Erythroblast (primary cell): ENCODE measurements around the gene SDHB.

ENCODE experiments used
- DNase-seq, 2 experiments: peaks; one replicate each; lab custom pipeline; 2025; lab: John Stamatoyannopoulos, UW
- GATA1 ChIP-seq: IDR thresholded peaks from 2 replicates; pipeline ENCODE4 v1.6.1; 2011; ENCODE audit warnings: low read depth, mild to moderate bottlenecking, control low read depth, low read length, moderate library complexity
- POLR2A ChIP-seq: IDR thresholded peaks from 2 replicates; pipeline ENCODE4 v1.6.1; 2011; ENCODE audit warnings: mild to moderate bottlenecking, low read length

The SDHB gene

DNA sequence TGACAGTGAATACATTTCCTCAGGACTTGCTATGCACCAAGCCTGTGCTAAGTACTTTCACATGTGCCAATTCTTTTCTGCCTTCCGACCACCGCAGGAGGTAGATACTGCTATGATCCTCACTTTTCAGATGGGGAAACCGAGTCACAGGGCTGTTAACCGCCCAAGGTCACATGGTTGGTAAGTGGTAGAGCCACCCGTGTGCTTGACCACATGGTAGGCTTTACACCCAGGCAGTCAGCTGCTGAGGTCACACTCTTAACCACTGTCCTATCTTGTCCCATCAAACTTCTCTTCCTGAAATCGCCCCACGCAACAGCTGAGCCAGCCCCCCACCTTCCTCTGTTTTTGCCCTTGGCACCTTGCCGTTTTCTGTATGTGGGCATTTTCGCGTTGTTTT is 31.0 kb upstream of the SDHB start:
- no peak for DNase-seq
- TF ChIP-seq GATA1 (no peak), POLR2A (no peak)

DNA sequence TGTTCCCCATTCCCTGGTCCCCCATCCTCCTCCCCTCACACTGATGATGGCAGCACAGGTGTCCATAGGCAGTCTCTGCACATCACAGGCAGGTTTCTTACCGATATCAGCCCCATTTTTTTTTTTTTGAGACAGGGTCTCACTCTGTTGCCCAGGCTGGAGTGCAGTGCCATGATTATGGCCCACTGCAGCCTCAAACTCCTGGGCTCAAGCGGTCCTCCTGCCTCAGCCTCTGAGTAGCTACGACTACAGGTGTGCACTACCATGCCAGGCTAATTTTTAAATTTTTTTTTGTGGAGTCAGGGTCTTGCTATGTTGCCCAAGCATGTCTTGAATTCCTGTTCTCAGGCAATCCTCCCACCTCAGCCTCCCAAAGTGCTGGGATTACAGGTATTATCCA is 28.9 kb upstream of the SDHB start:
- DNase-seq = no peak
- TF ChIP-seq GATA1 (no peak), POLR2A (no peak)

DNA sequence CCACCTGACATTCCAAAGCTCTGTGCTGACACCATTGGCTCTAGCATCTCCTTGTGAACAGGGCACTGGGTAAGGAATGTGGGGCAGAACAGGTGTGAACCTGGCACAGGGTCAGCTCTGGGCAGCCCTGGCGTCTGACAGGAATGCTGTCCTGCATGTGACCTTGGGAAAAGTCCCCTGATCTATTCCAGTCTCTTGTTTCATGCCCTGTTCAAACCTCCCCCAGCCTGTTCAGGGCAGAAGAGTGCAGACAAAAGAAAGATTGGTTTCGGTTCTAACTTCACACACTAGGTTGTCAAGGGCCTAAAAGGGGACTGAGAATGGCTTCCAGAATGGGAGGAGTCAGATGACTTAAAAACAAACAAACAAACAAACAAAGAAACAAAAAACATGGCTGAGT is 27.6 kb upstream of the SDHB start:
- no peak for TF ChIP-seq POLR2A
- no peak for TF ChIP-seq GATA1
- DNase-seq = no peak

DNA sequence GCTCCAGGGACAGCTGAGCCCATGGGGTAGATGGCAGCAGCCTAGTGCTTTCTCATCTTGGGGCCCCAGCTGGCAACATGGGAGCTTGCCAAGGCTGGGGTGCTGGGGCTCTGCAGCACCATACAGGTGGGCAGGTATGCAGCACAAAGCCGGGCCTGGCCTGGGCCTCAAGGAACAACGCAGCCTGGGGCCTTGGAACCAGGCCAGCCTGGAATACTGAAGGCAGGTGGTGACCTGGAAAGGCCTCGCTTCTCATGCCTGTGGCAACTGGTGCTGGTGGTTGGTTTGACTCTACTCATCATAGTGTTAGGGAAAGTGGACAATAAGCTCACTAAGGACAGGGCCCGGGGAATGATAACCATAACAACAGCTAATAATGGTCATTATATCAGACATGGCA is 27.0 kb upstream of the SDHB start:
- TF ChIP-seq POLR2A = no peak
- no peak for TF ChIP-seq GATA1

DNA sequence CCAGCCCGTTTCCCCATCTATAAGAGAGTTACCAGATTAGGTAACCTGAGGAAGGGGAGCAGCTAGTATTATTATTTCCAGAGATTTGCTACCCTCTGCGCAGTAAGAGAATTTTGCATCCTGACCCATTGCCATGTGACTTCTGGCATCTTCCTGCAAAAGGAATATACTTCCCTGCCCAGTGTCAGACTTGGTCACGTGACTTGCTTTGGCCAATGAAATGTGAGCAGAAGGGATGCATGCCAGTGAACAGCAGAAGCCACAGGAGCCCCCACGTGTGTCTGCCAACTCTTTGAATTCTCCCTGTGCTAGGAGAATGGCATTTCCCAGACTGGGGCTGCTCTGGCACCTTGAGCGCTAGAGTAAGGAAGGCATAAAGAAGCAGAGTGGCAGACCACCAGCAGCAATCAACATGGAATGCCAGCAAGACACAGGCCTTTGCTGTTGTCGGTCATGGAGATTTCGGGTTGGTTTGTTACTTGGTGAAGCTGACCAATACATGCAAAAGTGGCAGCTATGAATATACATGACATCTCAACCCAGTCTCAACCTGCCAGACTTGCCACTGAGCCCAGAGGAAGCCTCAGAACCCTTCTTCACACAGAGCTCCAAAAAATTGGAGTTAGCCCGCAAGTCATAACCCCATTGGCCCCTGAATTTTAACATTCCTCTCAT is 26.4 kb upstream of the SDHB start:
- no peak for DNase-seq
- TF ChIP-seq GATA1 = no peak
- no peak for TF ChIP-seq POLR2A

More for the DNA sequence above, 27.0 kb upstream of the SDHB start:
- no peak for DNase-seq

DNA sequence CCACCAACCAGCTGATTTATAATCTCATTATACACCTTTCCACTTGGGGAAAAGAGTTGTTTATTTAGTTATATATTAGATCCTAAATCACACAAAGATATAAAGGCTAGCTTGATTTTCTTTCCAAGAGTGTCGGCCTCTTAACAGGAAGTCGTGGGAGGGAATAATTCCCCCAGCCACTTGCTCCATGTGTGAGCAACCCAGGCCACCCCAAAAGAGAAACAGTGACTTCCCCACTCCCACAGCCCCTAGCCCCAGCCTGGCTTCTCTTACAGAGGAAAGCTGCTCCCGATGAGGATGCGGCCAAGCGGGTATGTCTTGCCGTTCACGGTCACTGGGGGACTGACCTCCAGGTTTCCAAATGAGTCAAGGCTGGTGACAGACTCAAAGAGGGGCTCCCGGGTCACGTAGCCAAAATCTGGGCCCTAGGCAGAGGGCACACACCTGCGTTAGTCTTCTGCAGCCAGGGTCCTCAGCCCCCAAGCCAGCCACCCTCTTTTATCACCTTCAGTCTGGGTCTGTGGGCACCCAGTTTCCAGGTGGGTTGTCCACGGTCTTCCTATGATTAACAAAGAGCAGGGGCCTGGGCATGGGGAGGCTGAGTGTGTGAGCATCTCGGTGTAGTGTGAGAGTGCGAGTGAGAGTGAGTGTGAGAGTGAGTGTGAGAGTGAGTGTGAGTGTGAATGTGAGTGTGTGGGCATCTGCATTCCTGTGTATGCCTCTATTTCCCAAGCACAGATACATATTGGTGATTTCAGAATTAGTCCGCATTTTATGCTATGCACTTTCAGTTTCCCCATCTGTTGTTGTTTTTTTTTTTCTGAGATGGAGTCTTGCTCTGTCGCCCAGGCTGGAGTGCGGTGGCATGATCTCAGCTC is 25.4 kb upstream of the SDHB start:
- no peak for TF ChIP-seq GATA1
- TF ChIP-seq POLR2A = no peak
- DNase-seq = no peak

DNA sequence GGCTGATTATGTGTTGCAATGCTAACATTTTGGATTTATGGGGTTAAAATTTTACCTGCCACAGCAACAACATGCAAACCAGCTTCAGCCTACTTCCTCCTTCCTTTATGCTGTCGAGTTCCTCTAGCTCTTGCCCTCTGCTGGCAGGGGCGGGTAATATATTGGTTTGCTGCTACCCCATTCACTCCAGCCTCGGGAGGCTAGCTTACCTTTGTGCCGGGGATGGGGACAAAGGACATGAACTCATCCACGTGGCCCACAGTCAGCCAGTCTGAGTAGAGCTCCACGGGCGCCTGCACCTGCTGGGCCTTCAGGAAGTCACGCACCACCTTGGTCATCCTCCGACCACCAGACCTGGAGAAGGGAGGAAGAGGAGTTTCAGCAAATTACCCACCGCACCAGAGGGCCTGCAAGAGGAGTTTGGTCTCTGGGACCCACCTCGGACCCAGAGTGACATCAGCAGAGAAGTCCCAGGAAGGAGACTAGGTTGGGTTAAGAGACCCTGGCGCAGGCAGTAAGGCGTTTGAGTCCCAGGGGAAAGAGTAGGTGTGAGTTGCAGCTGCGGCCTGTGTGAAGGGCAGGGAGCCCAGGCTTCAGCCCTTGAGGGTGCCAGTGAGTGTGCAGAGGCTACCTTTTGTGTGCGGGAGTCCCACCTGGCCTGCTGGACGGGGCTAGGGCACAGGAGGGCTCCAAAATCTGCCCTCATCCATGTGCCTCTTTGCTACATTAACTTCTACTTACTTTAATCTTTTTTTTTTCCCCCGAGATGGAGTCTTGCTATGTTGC is 21.8 kb upstream of the SDHB start:
- peak; percentile 14 to 16 for DNase-seq

DNA sequence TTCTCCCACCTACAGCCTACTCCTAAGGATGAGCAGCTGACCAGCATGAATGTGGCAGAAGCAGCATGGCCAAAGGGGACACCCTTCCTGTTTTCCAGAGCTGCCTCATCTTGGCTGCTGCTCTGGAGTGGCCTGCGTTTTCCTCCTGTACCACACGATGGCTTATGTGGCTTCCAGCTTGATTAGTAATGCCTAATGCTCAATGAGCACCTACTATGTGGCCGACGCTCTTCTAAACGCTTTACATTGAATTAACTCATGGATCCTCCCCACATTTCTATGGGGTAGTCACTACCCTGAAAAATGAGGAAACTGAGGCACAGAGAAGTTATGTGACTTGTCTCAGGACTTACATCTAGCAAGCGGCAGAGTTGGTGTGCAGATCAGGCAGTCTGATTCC is 18.0 kb upstream of the SDHB start:
- no peak for TF ChIP-seq GATA1
- no peak for TF ChIP-seq POLR2A
- no peak for DNase-seq

More for the DNA sequence above, 21.8 kb upstream of the SDHB start:
- TF ChIP-seq POLR2A = no peak
- no peak for TF ChIP-seq GATA1

DNA sequence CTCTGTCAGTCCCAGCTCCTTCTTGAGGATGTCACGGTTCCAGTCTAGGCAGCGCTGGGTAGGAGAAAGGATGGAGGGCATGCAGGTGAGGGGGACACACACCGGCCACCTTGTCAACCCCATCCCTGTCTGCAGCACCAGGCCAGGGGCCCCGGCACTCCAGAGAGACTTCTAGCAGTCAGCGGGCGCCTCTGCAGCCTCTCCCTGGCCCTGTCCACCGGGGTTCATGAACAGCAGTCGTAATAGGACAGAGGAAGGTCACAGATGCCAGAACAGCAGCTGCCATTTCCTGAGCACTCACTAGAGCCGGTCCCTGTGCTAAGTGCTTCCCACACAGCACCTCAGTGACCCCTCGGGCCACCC is 16.3 kb upstream of the SDHB start:
- DNase-seq = no peak
- no peak for TF ChIP-seq POLR2A
- no peak for TF ChIP-seq GATA1

DNA sequence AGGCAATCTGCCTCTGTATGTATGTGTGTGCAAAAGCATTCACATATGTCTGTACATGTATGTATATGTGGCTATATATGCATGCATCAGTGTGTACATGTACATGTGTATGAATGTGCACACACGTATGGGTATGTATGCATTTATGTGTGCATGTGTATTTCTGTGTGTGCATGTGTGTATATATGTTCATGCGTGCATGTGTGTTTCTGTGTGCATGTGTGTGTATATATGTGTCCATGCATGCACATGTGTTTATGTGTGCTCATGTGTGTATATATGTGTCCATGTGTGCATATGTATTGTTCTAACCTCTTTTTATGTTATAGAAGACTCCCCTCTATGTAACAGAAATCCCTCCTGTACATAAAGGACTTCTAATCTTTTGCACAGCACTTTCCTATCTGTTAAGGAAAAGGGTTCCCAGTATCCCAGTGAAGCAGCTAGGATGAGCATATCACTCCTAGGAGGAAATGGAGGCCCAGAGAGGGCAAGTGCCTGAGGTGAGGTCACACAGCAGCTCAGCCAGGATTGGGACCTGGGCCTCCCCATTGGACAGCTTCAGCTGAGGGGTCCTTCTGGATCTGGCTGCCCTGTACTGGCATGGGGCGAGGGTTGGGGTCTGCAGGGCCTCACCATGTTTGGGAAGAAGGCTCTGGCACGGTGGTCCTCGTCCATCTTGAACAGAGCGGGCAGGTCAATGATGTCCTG is 15.8 kb upstream of the SDHB start:
- DNase-seq = no peak
- TF ChIP-seq POLR2A (no peak), GATA1 (no peak)

DNA sequence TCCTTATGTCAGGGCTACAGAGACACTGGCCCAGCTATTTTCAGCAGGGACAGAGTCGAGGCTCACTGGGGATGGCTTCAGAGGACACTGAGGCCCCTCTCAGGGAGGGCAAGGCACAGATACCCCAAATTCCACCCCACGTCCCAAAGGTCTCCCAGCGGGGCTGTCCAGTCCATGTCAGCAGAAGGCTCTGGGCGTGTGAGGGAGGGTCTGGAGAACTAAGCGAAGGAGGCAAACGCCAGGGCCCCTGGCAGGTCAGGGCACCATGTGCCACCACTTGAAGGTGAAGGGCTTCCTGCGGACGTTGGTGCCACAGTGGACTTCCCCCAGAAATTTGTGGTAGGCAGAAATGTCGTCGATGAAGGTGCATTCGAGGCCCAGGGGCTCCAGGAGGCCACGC is 15.0 kb upstream of the SDHB start:
- TF ChIP-seq POLR2A (no peak), GATA1 (no peak)
- no peak for DNase-seq

DNA sequence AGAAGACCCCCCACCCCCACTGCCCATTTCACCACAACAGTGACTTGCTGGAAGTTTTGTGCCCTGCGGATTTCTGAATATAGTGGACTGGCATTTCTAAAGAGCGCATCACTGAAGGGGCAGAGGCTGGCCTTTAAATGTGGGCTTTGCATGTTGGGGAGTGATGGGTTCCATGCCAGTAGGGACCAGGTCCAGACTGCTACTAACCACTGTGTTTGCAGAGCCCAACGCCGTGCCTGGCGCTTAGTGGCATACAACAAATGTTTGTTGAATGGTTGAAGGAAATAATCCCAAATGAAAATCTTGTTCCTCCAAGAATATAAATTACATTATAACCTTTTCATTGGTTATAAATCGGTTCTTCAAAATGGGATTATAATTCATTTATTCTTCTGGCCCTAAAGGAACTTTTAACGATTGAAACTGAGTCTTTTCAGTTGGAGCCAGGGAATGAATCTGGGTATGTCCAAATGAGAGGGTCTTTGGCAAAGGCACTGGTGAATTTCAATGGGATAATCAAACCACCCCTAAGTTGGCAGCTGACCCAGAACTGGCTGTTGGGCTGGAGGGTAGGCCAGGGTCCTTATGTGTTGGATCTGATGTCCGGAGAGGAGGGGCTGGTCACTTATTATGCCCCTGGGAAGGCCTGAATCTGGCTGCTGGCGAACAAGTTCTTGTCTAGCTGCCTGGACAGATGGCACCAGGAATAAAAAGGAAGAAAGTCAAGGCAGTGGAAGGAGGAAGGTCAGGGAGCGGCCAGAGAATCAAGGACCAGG is 13.8 kb upstream of the SDHB start:
- no peak for TF ChIP-seq POLR2A
- no peak for DNase-seq

DNA sequence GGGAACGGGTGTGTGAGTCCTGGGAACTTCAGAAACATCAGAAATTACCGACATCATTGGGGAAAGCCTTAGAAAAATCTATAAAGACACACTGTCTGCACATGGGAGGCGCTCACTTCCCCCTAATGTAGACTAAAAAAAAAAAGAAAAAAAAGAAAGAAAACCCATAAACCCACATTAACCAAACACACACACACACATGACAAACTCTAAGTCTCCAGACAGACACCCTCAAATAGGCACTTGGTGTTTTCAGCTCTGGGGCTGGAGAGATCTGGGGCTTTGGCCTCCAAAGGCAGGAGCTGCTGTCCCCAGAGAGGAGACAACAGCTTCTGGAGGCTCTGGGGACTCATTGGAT is 13.2 kb upstream of the SDHB start:
- DNase-seq = no peak

More for the DNA sequence above, 13.2 kb upstream of the SDHB start:
- TF ChIP-seq GATA1 (no peak), POLR2A (no peak)
